GM08714 (cell line): ENCODE measurements around the gene MRPS14.

ENCODE experiments used
- H3K4me3 ChIP-seq: fragments of 200-500 bp; sonication (Bioruptor generic); 2 replicates; pipeline ENCODE4 v1.5.1; 2014; ENCODE audit warnings: mild to moderate bottlenecking, low read length, inconsistent platforms
- ZNF274 ChIP-seq: IDR thresholded peaks from 2 replicates; pipeline ENCODE4 v1.6.1; 2012; ENCODE audit warnings: mild to moderate bottlenecking, low read depth, low read length

Gene MRPS14

GRCh38 chr1:174963529-174964125 is 59.6 kb downstream of the MRPS14 start:
- TF ChIP-seq ZNF274 = no peak
- no peak overlapping the region for H3K4me3 ChIP-seq
